Measurements from ENCODE around the gene SSTR3. TPM values are rescaled to one million over a fixed set of nuclear protein-coding genes. Genes with fewer than 3 reads are reported as not detected.

The SSTR3 gene
- total and polyA plus RNA-seq, 2 of the 13 experiments (the other 11 are each of a cell fraction or from before 2014, with no cell fraction given) = 0.08 to 0.64 TPM

- FAIRE-seq (no peak), DNase-seq (ENCODE audit: low spot score) (no peak), ATAC-seq (no peak)
- H3K9ac ChIP-seq (ENCODE audit: insufficient read depth, low read depth, low read length) = no peak overlapping the region
- no peak overlapping the region for H3K4me3 ChIP-seq (replicated peaks in 1 of 3; ENCODE audit: insufficient read depth in 1 of 3, low read depth in 2 of 3, low read length in 3 of 3)
- H3K36me3 ChIP-seq (replicated peaks in 1 of 2; ENCODE audit: control insufficient read depth in 1 of 2, insufficient read depth in 2 of 2, low read length in 2 of 2) = no peaks in the 10 kb centered on the region
- peaks cover 0 to 46% of the 10 kb centered on the region in 2 experiments; a peak in 3 of 5 replicates for H3K27me3 ChIP-seq (ENCODE audit: control insufficient read depth in 1 of 2, insufficient read depth in 2 of 2, low read length in 2 of 2)
- ChIA-PET POLR2A (no interaction called here), CTCF (ENCODE audit: low intra/inter-chr PET ratio, low total read pairs) (no interaction called here)
- in situ Hi-C loops (cut with HindIII; ENCODE audit: extremely low pct_ligation_motif_present, low pct_unique_long_range_greater_than_20kb) = no loop called here
- no peaks in the 10 kb centered on the region for H3K79me2 ChIP-seq (ENCODE audit: insufficient read depth, low read length)
- no peaks in the 10 kb centered on the region for H3K9me3 ChIP-seq (ENCODE audit: low read length)
- WGBS (ENCODE audit: low lambda C conversion rate) = 37% methylated on average over 8 of the region's 11 CpGs
- BruUV-seq (replicated peaks) = no TSS peak
- H2AFZ ChIP-seq (ENCODE audit: low read length) = no peak overlapping the region
- H3K4me2 ChIP-seq (ENCODE audit: low read depth, low read length) = no peak overlapping the region
- H4K20me1 ChIP-seq (ENCODE audit: insufficient read depth, low read length) = peaks cover 2% of the 10 kb centered on the region; the same call in 1 of the 2 replicates
- no peak overlapping the region for H3K27ac ChIP-seq (ENCODE audit: extremely low read length, insufficient read depth, low read length)
- H3K4me1 ChIP-seq (ENCODE audit: insufficient read depth, low read length) = 0 out of 2 replicates have a peak, but pooled peaks cover 5% of the 10 kb centered on the region
- intact Hi-C loops (cut with micrococcal nuclease; ENCODE audit: unreplicated experiment) = no loop called here
- TF ChIP-seq ZNF557 (CRISPR knock-in tag; IDR thresholded peaks at IDR 0.05) (no peak), CREB3 (CRISPR knock-in tag; IDR thresholded peaks at IDR 0.05) (no peak), PBX3 (CRISPR knock-in tag; IDR thresholded peaks at IDR 0.05; ENCODE audit: borderline replicate concordance) (no peak), DZIP1 (CRISPR knock-in tag; IDR thresholded peaks at IDR 0.05) (no peak), ASH2L (IDR thresholded peaks at IDR 0.05; ENCODE audit: insufficient read length, low read depth, low read length) (no peak), ARID2 (CRISPR knock-in tag; IDR thresholded peaks at IDR 0.05; ENCODE audit: borderline replicate concordance) (no peak), SIN3A (IDR thresholded peaks at IDR 0.05; ENCODE audit: borderline replicate concordance, low read depth, low read length) (no peak), ZNF350 (CRISPR knock-in tag; IDR thresholded peaks at IDR 0.05; ENCODE audit: borderline replicate concordance, low read depth) (no peak), ZNF432 (CRISPR knock-in tag; IDR thresholded peaks at IDR 0.05; ENCODE audit: borderline replicate concordance) (no peak)
- TF ChIP-seq, protein P1, sequence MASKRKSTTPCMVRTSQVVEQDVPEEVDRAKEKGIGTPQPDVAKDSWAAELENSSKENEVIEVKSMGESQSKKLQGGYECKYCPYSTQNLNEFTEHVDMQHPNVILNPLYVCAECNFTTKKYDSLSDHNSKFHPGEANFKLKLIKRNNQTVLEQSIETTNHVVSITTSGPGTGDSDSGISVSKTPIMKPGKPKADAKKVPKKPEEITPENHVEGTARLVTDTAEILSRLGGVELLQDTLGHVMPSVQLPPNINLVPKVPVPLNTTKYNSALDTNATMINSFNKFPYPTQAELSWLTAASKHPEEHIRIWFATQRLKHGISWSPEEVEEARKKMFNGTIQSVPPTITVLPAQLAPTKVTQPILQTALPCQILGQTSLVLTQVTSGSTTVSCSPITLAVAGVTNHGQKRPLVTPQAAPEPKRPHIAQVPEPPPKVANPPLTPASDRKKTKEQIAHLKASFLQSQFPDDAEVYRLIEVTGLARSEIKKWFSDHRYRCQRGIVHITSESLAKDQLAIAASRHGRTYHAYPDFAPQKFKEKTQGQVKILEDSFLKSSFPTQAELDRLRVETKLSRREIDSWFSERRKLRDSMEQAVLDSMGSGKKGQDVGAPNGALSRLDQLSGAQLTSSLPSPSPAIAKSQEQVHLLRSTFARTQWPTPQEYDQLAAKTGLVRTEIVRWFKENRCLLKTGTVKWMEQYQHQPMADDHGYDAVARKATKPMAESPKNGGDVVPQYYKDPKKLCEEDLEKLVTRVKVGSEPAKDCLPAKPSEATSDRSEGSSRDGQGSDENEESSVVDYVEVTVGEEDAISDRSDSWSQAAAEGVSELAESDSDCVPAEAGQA (IDR thresholded peaks at IDR 0.05; ENCODE audit: low read depth) = no peak
- TF ChIP-seq, protein P1 (CRISPR knock-in tag; IDR thresholded peaks at IDR 0.05; ENCODE audit: borderline replicate concordance) = no peak
Observed at GRCh38 chr22:37240240-37240940, 28.1 kb upstream of the SSTR3 start.
